Caco-2 (cell line): ENCODE measurements around the gene TAGAP. TPM values are rescaled to one million over a fixed set of nuclear protein-coding genes. Genes with fewer than 3 reads are reported as not detected.

ENCODE experiments used
- BruUV-seq: library from RNA; stranded (reverse); fragments of 400-500 nt; replicated peaks from 2 replicates; lab custom pipeline; 2021; lab: Mats Ljungman, UMichigan
- CTCF ChIA-PET: fragments of 300-600 bp; sonication (Branson Sonifier 250); formaldehyde crosslinking; loops from one replicate; lab custom pipeline; 2022; ENCODE audit warnings: antibody characterized with exemption; lab: Charles Lee
- POLR2A ChIA-PET: fragments of 300-600 bp; sonication (Branson Sonifier 250); formaldehyde crosslinking; loops from one replicate; lab custom pipeline; 2022; ENCODE audit warnings: antibody characterized with exemption; lab: Charles Lee
- DNase-seq, 2 experiments: peaks; one replicate each; pipeline versions ENCODE4 v3.0.0 to v3.0.0-alpha.2; 2020 to 2022
- H3K27me3 ChIP-seq: replicated peaks from 2 replicates; pipeline ENCODE4 v1.6.0; 2011; ENCODE audit warnings: low read length; ENCODE audit not compliant: control insufficient read depth, insufficient read depth
- H3K36me3 ChIP-seq: 2 replicates; pipeline ENCODE4 v1.5.1; 2011; ENCODE audit warnings: low read length; ENCODE audit not compliant: control insufficient read depth, insufficient read depth
- H3K4me1 ChIP-seq: fragments of 250-450 bp; sonication (Bioruptor Pico); 2 replicates; pipeline ENCODE4 v1.5.1; 2020; ENCODE audit warnings: mild to moderate bottlenecking
- H3K4me3 ChIP-seq: 2 replicates; pipeline ENCODE4 v1.5.1; 2011; ENCODE audit warnings: low read depth, mild to moderate bottlenecking, control low read depth, low read length
- H3K9me3 ChIP-seq: fragments of 250-450 bp; sonication (Bioruptor Pico); 2 replicates; pipeline ENCODE4 v1.5.1; 2020; ENCODE audit warnings: mild to moderate bottlenecking, moderate library complexity
- H3K27ac Mint-ChIP-seq: one replicate; pipeline ENCODE4 v1.8.0; 2022; ENCODE audit warnings: mixed read lengths; ENCODE audit not compliant: unreplicated experiment
- H3K27me3 Mint-ChIP-seq: one replicate; pipeline ENCODE4 v1.8.0; 2022; ENCODE audit warnings: mixed read lengths; ENCODE audit not compliant: insufficient read depth, unreplicated experiment
- H3K36me3 Mint-ChIP-seq: one replicate; pipeline ENCODE4 v1.8.0; 2022; ENCODE audit warnings: mild to moderate bottlenecking, mixed read lengths; ENCODE audit not compliant: insufficient read depth, unreplicated experiment
- H3K4me1 Mint-ChIP-seq: one replicate; pipeline ENCODE4 v1.8.0; 2022; ENCODE audit warnings: low read depth, mixed read lengths; ENCODE audit not compliant: unreplicated experiment
- H3K4me3 Mint-ChIP-seq: one replicate; pipeline ENCODE4 v1.8.0; 2022; ENCODE audit warnings: mild to moderate bottlenecking, moderate library complexity, mixed read lengths; ENCODE audit not compliant: unreplicated experiment
- H3K9me3 Mint-ChIP-seq: one replicate; pipeline ENCODE4 v1.8.0; 2022; ENCODE audit warnings: mixed read lengths; ENCODE audit not compliant: unreplicated experiment
- CTCF ChIP-seq, 2 experiments: fragments of 200-600 bp in 1 of 2; IDR thresholded peaks; 1 replicate in 1 of 2; 2 replicates in 1 of 2; pipeline versions ENCODE4 v1.5.1 to v1.8.0; 2011 to 2022; ENCODE audit warnings: antibody characterized with exemption in 1 of 2, control low read depth in 1 of 2, inconsistent platforms in 1 of 2, low read depth in 1 of 2, low read length in 1 of 2, mild to moderate bottlenecking in 1 of 2, moderate library complexity in 1 of 2; ENCODE audit not compliant: insufficient read depth in 1 of 2, severe bottlenecking in 1 of 2, unreplicated experiment in 1 of 2
- intact Hi-C: fragments of 100-400 bp; cut with micrococcal nuclease; formaldehyde crosslinking; loops from one replicate; pipeline ENCODE4 v1.10.0; 2022; ENCODE audit not compliant: unreplicated experiment
- total RNA-seq: library from RNA; stranded (reverse); gene quantifications from 2 replicates; pipeline ENCODE4 v1.2.3, GENCODE V29; 2022

The TAGAP gene
- total RNA-seq, 1 experiment from 2014 or later: not detected

GRCh38 chr6:159036673-159037072 is 8.1 kb downstream of the TAGAP start:
- Mint-ChIP-seq H3K4me3 (no peak overlapping the region), H3K4me1 (no peaks in the 10 kb centered on the region), H3K9me3 (no peaks in the 10 kb centered on the region), H3K36me3 (no peaks in the 10 kb centered on the region), H3K27ac (no peak overlapping the region), H3K27me3 (peaks cover 5% of the 10 kb centered on the region)
- BruUV-seq: no TSS peak
- ChIA-PET POLR2A (no interaction called here), CTCF (no interaction called here)
- no peak for DNase-seq
- Histone ChIP-seq H3K4me3 (no peak overlapping the region), H3K27me3 (no peaks in the 10 kb centered on the region), H3K36me3 (no peaks in the 10 kb centered on the region), H3K9me3 (no peaks in the 10 kb centered on the region), H3K4me1 (no peaks in the 10 kb centered on the region)
- TF ChIP-seq CTCF (IDR thresholded peaks at IDR 0.05; ENCODE audit: insufficient read depth in 1 of 2, low read depth in 1 of 2, low read length in 1 of 2, severe bottlenecking in 1 of 2, unreplicated experiment in 1 of 2): no peak
- intact Hi-C loops: no loop called here

GRCh38 chr6:159035891-159036290 is 8.9 kb downstream of the TAGAP start:
- Mint-ChIP-seq H3K4me3 (no peak overlapping the region), H3K36me3 (no peaks in the 10 kb centered on the region), H3K27me3 (peaks cover 3% of the 10 kb centered on the region), H3K27ac (no peak overlapping the region), H3K9me3 (no peaks in the 10 kb centered on the region), H3K4me1 (no peaks in the 10 kb centered on the region)
- no peak for DNase-seq
- no peaks in the 10 kb centered on the region for H3K36me3 ChIP-seq
- no peaks in the 10 kb centered on the region for H3K4me1 ChIP-seq
- no TSS peak for BruUV-seq
- TF ChIP-seq CTCF (IDR thresholded peaks at IDR 0.05; ENCODE audit: insufficient read depth in 1 of 2, low read depth in 1 of 2, low read length in 1 of 2, severe bottlenecking in 1 of 2, unreplicated experiment in 1 of 2): no peak
- intact Hi-C loops: no loop called here
- POLR2A ChIA-PET: no interaction called here
- no peaks in the 10 kb centered on the region for H3K9me3 ChIP-seq
- no peaks in the 10 kb centered on the region for H3K27me3 ChIP-seq
- CTCF ChIA-PET: no interaction called here
- H3K4me3 ChIP-seq: no peak overlapping the region

GRCh38 chr6:159033160-159034049 is 11.4 kb downstream of the TAGAP start:
- H3K4me3 Mint-ChIP-seq: no peak overlapping the region
- CTCF ChIA-PET: interaction anchor here (0.5 to 1.2 kb wide), 3 partner anchors 9 to 23 kb away, joined by 3 to 6 read pairs (median 3); no protein-coding TSS in a partner anchor
- BruUV-seq: no TSS peak

More at GRCh38 chr6:159033160-159034049, 11.4 kb downstream of the TAGAP start:
- Histone ChIP-seq H3K4me1 (no peaks in the 10 kb centered on the region), H3K9me3 (no peaks in the 10 kb centered on the region), H3K36me3 (no peaks in the 10 kb centered on the region), H3K27me3 (no peaks in the 10 kb centered on the region), H3K4me3 (no peak overlapping the region)
- Mint-ChIP-seq H3K27me3 (peaks cover 2% of the 10 kb centered on the region), H3K9me3 (no peaks in the 10 kb centered on the region), H3K4me1 (no peaks in the 10 kb centered on the region), H3K27ac (no peak overlapping the region), H3K36me3 (no peaks in the 10 kb centered on the region)
- intact Hi-C loops: no loop called here
- DNase-seq: no peak
- POLR2A ChIA-PET: no interaction called here
- TF ChIP-seq CTCF (IDR thresholded peaks at IDR 0.05; ENCODE audit: insufficient read depth in 1 of 2, low read depth in 1 of 2, low read length in 1 of 2, severe bottlenecking in 1 of 2, unreplicated experiment in 1 of 2): no peak
